Panc1 (cell line): Measurements from ENCODE around the gene TDRD10. TPM values are rescaled to one million over a fixed set of nuclear protein-coding genes. Genes with fewer than 3 reads are reported as not detected.

Source experiments
- ATAC-seq: fragments of 200-7000 bp; cut with Tn5 transposase; 2 replicates; pipeline ENCODE4 v1.9.1; 2020; ENCODE audit warnings: mild to moderate bottlenecking, moderate library complexity
- BruUV-seq: library from RNA; stranded (reverse); fragments of 400-500 nt; replicated peaks from 2 replicates; lab custom pipeline; 2021; lab: Mats Ljungman, UMichigan
- CTCF ChIA-PET: fragments of 300-600 bp; sonication (Branson Sonifier 250); formaldehyde crosslinking; loops from one replicate; lab custom pipeline; 2022; ENCODE audit warnings: antibody characterized with exemption; lab: Charles Lee
- POLR2A ChIA-PET: fragments of 300-600 bp; sonication (Branson Sonifier 250); formaldehyde crosslinking; loops from one replicate; lab custom pipeline; 2022; ENCODE audit warnings: antibody characterized with exemption; lab: Charles Lee
- DNase-seq: peaks from one replicate; pipeline ENCODE4 v3.0.0-alpha.2; 2010; ENCODE audit warnings: low read depth, low spot score
- H3K27ac ChIP-seq: 2 replicates; pipeline ENCODE4 v1.5.1; 2011; ENCODE audit warnings: mild to moderate bottlenecking, low read length, inconsistent platforms
- H3K27me3 ChIP-seq: fragments of 200-500 bp; sonication (Bioruptor generic); 2 replicates; pipeline ENCODE4 v1.6.0; 2014; ENCODE audit warnings: low read length, inconsistent platforms; ENCODE audit not compliant: control insufficient read depth, insufficient read depth
- H3K36me3 ChIP-seq: fragments of 200-500 bp; sonication (Bioruptor generic); 2 replicates; pipeline ENCODE4 v1.5.1; 2014; ENCODE audit warnings: inconsistent platforms, mild to moderate bottlenecking, low read length, moderate library complexity; ENCODE audit not compliant: control insufficient read depth, insufficient read depth
- H3K4me1 ChIP-seq: 2 replicates; pipeline ENCODE4 v1.5.1; 2011; ENCODE audit warnings: inconsistent platforms, mild to moderate bottlenecking, low read length, moderate library complexity; ENCODE audit not compliant: control insufficient read depth, insufficient read depth
- H3K4me3 ChIP-seq, 2 experiments: 2 replicates each; pipeline ENCODE4 v1.5.1; 2011 to 2012; ENCODE audit warnings: low read depth in 2 of 2, low read length in 2 of 2, mild to moderate bottlenecking in 2 of 2, inconsistent platforms in 1 of 2, moderate library complexity in 1 of 2
- H3K9me3 ChIP-seq: fragments of 200-500 bp; sonication (Bioruptor generic); 2 replicates; pipeline ENCODE4 v1.5.1; 2014; ENCODE audit warnings: low read depth, mild to moderate bottlenecking, inconsistent platforms, low read length, moderate library complexity; ENCODE audit not compliant: control insufficient read depth, insufficient read depth
- CTCF ChIP-seq: fragments of 450-650 bp; IDR thresholded peaks from 2 replicates; pipeline ENCODE4 v1.5.1; 2017; ENCODE audit warnings: mild to moderate bottlenecking
- POLR2AphosphoS5 ChIP-seq: IDR thresholded peaks from 2 replicates; pipeline ENCODE4 v1.6.1; 2012; ENCODE audit warnings: mild to moderate bottlenecking, low read depth, low read length, moderate library complexity
- REST ChIP-seq, 2 experiments: IDR thresholded peaks; 2 replicates each; pipeline ENCODE4 v1.6.1; 2011 to 2012; ENCODE audit warnings: low read depth in 2 of 2, control low read depth in 1 of 2, low read length in 1 of 2, mild to moderate bottlenecking in 1 of 2, moderate library complexity in 1 of 2; ENCODE audit not compliant: insufficient read depth in 1 of 2
- SIN3A ChIP-seq: IDR thresholded peaks from 2 replicates; pipeline ENCODE4 v1.6.1; 2012; ENCODE audit warnings: low read depth, mild to moderate bottlenecking, low read length, moderate library complexity, borderline replicate concordance; ENCODE audit not compliant: insufficient read depth
- TCF7L2 ChIP-seq: IDR thresholded peaks from 2 replicates; pipeline ENCODE4 v1.6.1; 2011; ENCODE audit warnings: mild to moderate bottlenecking, low read depth, low read length, inconsistent platforms
- in situ Hi-C: cut with HindIII; loops from 2 replicates; pipeline ENCODE4 v1.10.0; 2016; ENCODE audit warnings: low sequenced_read_pairs, low pct_unique_long_range_greater_than_20kb
- intact Hi-C: fragments of 100-400 bp; cut with micrococcal nuclease; formaldehyde crosslinking; loops from one replicate; pipeline ENCODE4 v1.10.0; 2022; ENCODE audit not compliant: unreplicated experiment
- total RNA-seq: library from RNA; stranded (reverse); gene quantifications from one replicate; pipeline ENCODE4 v1.2.1, GENCODE V29; 2021; ENCODE audit not compliant: unreplicated experiment

TDRD10 gene
- total RNA-seq, 1 experiment from 2014 or later = not detected

- no peak for ATAC-seq
- TF ChIP-seq TCF7L2 (no peak), SIN3A (no peak), CTCF (no peak), REST (IDR thresholded peaks at IDR 0.05; ENCODE audit: insufficient read depth in 1 of 2, low read depth in 2 of 2, low read length in 1 of 2) (no peak), POLR2AphosphoS5 (no peak)
- no TSS peak for BruUV-seq
- Histone ChIP-seq H3K4me3 (no peak overlapping the region), H3K4me1 (no peaks in the 10 kb centered on the region), H3K27me3 (no peaks in the 10 kb centered on the region), H3K27ac (no peak overlapping the region), H3K36me3 (peaks cover 36% of the 10 kb centered on the region; the same call in 1 of the 2 replicates), H3K9me3 (no peaks in the 10 kb centered on the region)
- intact Hi-C loops = no loop called here
- in situ Hi-C loops = no loop called here
- ChIA-PET POLR2A (no interaction called here), CTCF (no interaction called here)
- DNase-seq = no peak
Measured at GRCh38 chr1:154583773-154584172, 81.8 kb downstream of the TDRD10 start.

- Histone ChIP-seq H3K9me3 (no peaks in the 10 kb centered on the region), H3K4me1 (no peaks in the 10 kb centered on the region), H3K27me3 (no peaks in the 10 kb centered on the region), H3K4me3 (no peak overlapping the region), H3K36me3 (peaks cover 37% of the 10 kb centered on the region; the same call in 1 of the 2 replicates), H3K27ac (no peak overlapping the region)
- no peak for ATAC-seq
- intact Hi-C loops (no loop called here), in situ Hi-C loops (no loop called here)
- no peak for TF ChIP-seq CTCF
- TF ChIP-seq POLR2AphosphoS5 = no peak
- TF ChIP-seq TCF7L2 = no peak
- no peak for TF ChIP-seq REST (IDR thresholded peaks at IDR 0.05; ENCODE audit: insufficient read depth in 1 of 2, low read depth in 2 of 2, low read length in 1 of 2)
- TF ChIP-seq SIN3A = no peak
- ChIA-PET POLR2A (no interaction called here), CTCF (no interaction called here)
- BruUV-seq = no TSS peak
- no peak for DNase-seq
Measured at GRCh38 chr1:154584267-154584994, 82.4 kb downstream of the TDRD10 start.
